ENCODE data around the gene MED10. TPM values are rescaled to one million over a fixed set of nuclear protein-coding genes. Genes with fewer than 3 reads are reported as not detected.
"Not testable (repeated sequence)": the region's sequence is repeated elsewhere in the genome, so short reads cannot be mapped to it uniquely, and the experiment has no call there.

MED10 gene
- total RNA-seq, 2 experiments from 2014 or later, result 97.2 to 98.0 TPM

GRCh38 chr5:6365142-6365976 lies 13.0 kb downstream of the MED10 start:
- H3K9me3 ChIP-seq (ENCODE audit: control insufficient read depth in 1 of 2, insufficient read depth in 1 of 2, low read length in 2 of 2), result peaks cover 0 to 4% of the 10 kb centered on the region in 2 experiments
- H3K27me3 Mint-ChIP-seq, result no peaks in the 10 kb centered on the region
- H3K9me3 Mint-ChIP-seq, result no peaks in the 10 kb centered on the region
- ATAC-seq (ENCODE audit: poor library complexity) (no peak), DNase-seq (no peak)
- intact Hi-C loops (cut with DNase I, micrococcal nuclease), result no loop called here
- no peak overlapping the region for H3K4me3 ChIP-seq (ENCODE audit: low read length)
- ChIA-PET CTCF (no interaction called here), POLR2A (no interaction called here)
- H3K27ac ChIP-seq (ENCODE audit: low read depth in 1 of 2, low read length in 2 of 2), result no peak overlapping the region
- peaks cover 34% of the 10 kb centered on the region for H3K36me3 Mint-ChIP-seq (ENCODE audit: low read depth)
- H3K4me3 Mint-ChIP-seq, result no peak overlapping the region
- H3K27me3 ChIP-seq (ENCODE audit: control insufficient read depth in 1 of 2, insufficient read depth in 2 of 2, low read length in 2 of 2), result no peaks in the 10 kb centered on the region
- H3K4me1 ChIP-seq (ENCODE audit: insufficient read depth, low read length), result peaks cover 10% of the 10 kb centered on the region
- H3K36me3 ChIP-seq (ENCODE audit: insufficient read depth, low read length), result peaks cover 10% of the 10 kb centered on the region
- H3K4me1 Mint-ChIP-seq (ENCODE audit: low read depth), result peaks cover 26% of the 10 kb centered on the region
- no peak overlapping the region for H3K27ac Mint-ChIP-seq
- no peak for TF ChIP-seq CTCF (IDR thresholded peaks at IDR 0.05)

DNA sequence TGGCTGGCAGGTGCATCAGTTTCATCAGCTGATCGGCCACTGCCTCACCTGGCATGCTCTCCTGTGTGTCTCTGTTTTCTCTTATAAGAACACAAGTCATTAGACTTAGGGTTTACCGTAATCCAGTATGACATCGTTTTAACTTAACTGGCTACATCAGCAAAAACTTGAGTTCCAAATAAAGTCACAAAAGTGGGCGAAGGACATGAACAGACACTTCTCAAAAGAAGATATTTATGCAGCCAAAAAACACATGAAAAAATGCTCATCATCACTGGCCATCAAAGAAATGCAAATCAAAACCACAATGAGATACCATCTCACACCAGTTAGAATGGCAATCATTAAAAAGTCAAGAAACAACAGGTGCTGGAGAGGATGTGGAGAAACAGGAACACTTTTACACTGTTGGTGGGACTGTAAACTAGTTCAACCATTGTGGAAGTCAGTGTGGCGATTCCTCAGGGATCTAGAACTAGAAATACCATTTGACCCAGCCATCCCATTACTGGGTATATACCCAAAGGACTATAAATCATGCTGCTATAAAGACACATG lies 14.8 kb downstream of the MED10 start:
- intact Hi-C loops (cut with DNase I, micrococcal nuclease); ATAC-seq (ENCODE audit: poor library complexity); H3K9me3 ChIP-seq (ENCODE audit: control insufficient read depth in 1 of 2, insufficient read depth in 1 of 2, low read length in 2 of 2); CTCF ChIA-PET; H3K27ac ChIP-seq (ENCODE audit: low read depth in 1 of 2, low read length in 2 of 2); H3K36me3 ChIP-seq (ENCODE audit: insufficient read depth, low read length); H3K4me3 ChIP-seq (ENCODE audit: low read length); H3K27ac Mint-ChIP-seq; DNase-seq; H3K27me3 ChIP-seq (ENCODE audit: control insufficient read depth in 1 of 2, insufficient read depth in 2 of 2, low read length in 2 of 2); H3K4me3 Mint-ChIP-seq; H3K27me3 Mint-ChIP-seq; H3K9me3 Mint-ChIP-seq: not testable (repeated sequence)
- Mint-ChIP-seq H3K36me3 (ENCODE audit: low read depth) (peaks cover 22% of the 10 kb centered on the region), H3K4me1 (ENCODE audit: low read depth) (peaks cover 36% of the 10 kb centered on the region)
- POLR2A ChIA-PET, result interaction anchor here (2.8 kb wide), 1 partner anchor 15 kb away, joined by 16 read pairs; the partner anchor contains the start of gene MED10
- H3K4me1 ChIP-seq (ENCODE audit: insufficient read depth, low read length), result peaks cover 22% of the 10 kb centered on the region

DNA sequence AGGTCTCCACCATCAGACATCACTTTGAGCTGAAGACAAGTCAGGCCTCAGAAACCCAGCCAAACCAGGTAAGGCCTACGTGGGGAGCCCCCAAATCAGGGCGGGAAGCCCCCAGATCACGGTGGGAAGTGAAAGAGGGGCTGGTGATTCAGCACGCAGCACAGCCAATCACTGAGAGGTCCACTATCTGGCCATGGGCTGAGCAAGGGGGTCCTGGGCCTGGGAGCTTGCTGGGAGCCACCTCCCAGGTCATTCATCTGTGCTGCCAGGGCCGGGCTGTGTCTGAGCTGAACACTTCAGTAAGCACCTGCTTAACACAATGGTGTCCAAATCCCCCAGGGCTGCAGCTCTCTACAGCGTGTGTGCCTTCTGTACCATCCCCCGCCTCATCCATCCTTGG lies 15.5 kb downstream of the MED10 start:
- no peak overlapping the region for H3K27ac ChIP-seq (ENCODE audit: low read depth in 1 of 2, low read length in 2 of 2)
- POLR2A ChIA-PET, result interaction anchor here (1.0 to 2.8 kb wide), 2 partner anchors 13 to 15 kb away, joined by 3 to 16 read pairs; partner anchors contain the start of gene MED10
- no peak overlapping the region for H3K27ac Mint-ChIP-seq
- no peak overlapping the region for H3K4me3 Mint-ChIP-seq
- H3K9me3 Mint-ChIP-seq, result no peaks in the 10 kb centered on the region
- intact Hi-C loops (cut with DNase I, micrococcal nuclease), result no loop called here
- H3K9me3 ChIP-seq (ENCODE audit: control insufficient read depth in 1 of 2, insufficient read depth in 1 of 2, low read length in 2 of 2), result peaks cover 0 to 7% of the 10 kb centered on the region in 2 experiments
- H3K4me1 ChIP-seq (ENCODE audit: insufficient read depth, low read length), result peaks cover 22% of the 10 kb centered on the region
- no peaks in the 10 kb centered on the region for H3K27me3 ChIP-seq (ENCODE audit: control insufficient read depth in 1 of 2, insufficient read depth in 2 of 2, low read length in 2 of 2)
- no peak for ATAC-seq (ENCODE audit: poor library complexity)
- H3K27me3 Mint-ChIP-seq, result no peaks in the 10 kb centered on the region
- DNase-seq, result no peak
- no peak for TF ChIP-seq CTCF (IDR thresholded peaks at IDR 0.05)
- no peak overlapping the region for H3K4me3 ChIP-seq (ENCODE audit: low read length)
- no peaks in the 10 kb centered on the region for H3K36me3 ChIP-seq (ENCODE audit: insufficient read depth, low read length)
- peaks cover 36% of the 10 kb centered on the region for H3K4me1 Mint-ChIP-seq (ENCODE audit: low read depth)
- CTCF ChIA-PET, result no interaction called here
- H3K36me3 Mint-ChIP-seq (ENCODE audit: low read depth), result peaks cover 19% of the 10 kb centered on the region

Data from CD4-positive, alpha-beta T cell (primary cell).